Neural cell (in vitro differentiated cells): ENCODE data around the gene KCNK17.

Experiments used
- CTCF ChIP-seq: fragments of 450-650 bp; IDR thresholded peaks from 2 replicates; pipeline ENCODE4 v1.5.1; 2014; ENCODE audit warnings: antibody characterized with exemption, mild to moderate bottlenecking, moderate library complexity; ENCODE audit not compliant: poor library complexity, severe bottlenecking
- EZH2 ChIP-seq: fragments of 200-600, 300-800 bp; shearing (Covaris generic), sonication (generic); IDR thresholded peaks from 2 replicates; pipeline ENCODE4 v1.6.1; 2014; ENCODE audit warnings: antibody characterized with exemption, low read length, borderline replicate concordance, mild to moderate bottlenecking; ENCODE audit not compliant: insufficient read depth, poor library complexity, severe bottlenecking
- POLR2AphosphoS5 ChIP-seq: IDR thresholded peaks from 2 replicates; pipeline ENCODE4 v1.6.1; 2012
- TAF1 ChIP-seq: IDR thresholded peaks from 2 replicates; pipeline ENCODE4 v1.6.1; 2012; ENCODE audit warnings: low read depth

- TF ChIP-seq CTCF (no peak), EZH2 (no peak), TAF1 (no peak), POLR2AphosphoS5 (no peak)
Observed at GRCh38 chr6:39249278-39249677, 64.9 kb downstream of the KCNK17 start.
